ENCODE results near the gene TPCN2.
A peak's percentile ranks its signal among the peaks of the same experiment; 100 is the strongest.

Gene TPCN2

DNA sequence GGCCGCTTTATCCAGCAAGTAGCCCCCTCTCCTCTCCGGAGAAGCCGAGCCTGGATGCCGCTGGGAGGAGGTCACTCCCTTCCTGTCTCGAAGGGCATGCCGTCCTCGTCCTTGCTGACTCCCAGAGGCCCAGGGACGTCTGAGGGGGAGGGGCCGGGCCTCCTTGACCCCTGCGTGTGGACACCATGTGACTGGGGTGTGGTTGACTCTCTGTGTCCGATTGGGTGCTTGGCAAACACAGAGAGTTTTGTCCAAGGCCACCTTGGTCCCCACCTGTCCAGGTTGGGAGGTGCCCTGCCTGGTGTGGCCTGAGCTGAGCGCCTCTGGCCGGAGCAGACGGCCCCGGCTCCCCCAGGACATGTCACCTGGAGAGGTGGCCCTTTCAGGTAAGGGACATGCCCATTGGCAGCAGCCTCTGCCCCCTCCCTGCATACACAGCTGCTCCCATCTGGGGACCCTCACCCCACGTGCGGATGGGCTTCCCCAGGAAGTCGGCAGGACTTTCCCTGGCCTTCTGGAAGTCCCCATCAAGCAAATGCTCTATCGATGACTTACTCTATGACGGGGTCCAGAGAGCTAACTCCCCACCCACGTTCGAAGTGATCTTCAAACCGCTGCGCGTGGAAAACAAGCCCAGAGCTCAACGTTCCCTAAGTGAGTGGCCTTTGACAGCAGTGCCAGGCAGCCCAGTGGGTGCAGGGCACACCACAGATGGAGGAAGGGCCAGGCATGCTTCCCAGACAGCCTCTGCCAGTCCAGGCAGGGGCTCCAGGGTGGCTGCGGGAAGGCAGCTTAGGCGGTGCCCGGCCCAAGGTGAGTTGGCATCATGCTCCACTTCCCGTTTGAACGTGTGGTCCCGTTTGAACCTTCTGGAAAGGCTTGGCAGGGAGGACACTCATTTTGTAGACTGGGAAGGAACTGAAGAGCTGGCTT, 106.8 kb downstream of the TPCN2 start, which contains the start of gene SMIM38:
TSS of gene SMIM38 (plus strand) at position 634 of the 933 bp plus-strand sequence. CDS start 1,912 bp downstream, outside the sequence.
- no peak for DNase-seq

DNA sequence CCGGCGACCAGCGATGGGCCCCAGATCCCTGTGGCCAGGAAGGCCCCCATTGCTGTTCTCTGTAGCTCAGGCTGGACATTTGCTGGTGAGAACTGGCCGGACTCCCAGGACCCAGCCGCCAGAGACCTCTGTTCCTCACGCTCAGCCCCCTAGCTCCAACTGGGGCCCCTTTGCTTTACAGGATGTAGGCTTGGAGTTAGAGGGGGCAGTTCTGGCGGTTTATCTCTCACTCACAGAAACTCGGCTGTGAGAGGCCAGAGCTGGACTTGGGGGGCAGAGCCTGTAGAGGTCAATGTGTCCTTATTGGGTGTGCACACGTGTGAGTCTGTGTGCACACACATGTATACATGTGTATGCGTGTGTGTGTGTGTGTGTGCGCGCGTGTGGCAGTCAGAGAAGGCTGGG, 107.5 kb downstream of the TPCN2 start:
- DNase-seq: no peak

DNA sequence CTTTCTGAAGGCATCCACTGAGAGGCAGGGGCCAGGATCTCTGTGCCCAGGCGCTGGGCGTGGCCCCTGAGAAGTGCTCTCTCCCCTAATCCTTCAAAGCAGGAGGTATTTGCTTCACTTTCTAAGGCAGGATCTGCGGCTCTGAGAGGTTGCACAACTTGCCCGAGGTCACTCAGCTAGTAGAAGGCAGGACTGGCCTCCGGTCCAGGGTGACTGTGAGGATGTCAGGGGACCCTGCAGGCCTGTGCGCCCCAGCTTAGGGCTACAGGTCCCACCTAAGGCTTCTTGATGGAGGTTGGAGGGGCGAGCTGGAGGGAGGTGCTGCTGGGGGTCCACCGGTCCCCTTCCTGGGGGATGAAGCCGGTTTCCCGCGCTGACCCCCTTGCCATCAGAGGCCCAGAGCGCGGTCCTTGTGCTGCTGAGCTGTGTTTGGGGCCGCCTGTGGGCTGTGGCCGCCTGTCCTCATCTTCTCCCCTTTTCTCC, 108.0 kb downstream of the TPCN2 start:
- no peak for DNase-seq

GRCh38 chr11:69157156-69157821, 108.6 kb downstream of the TPCN2 start:
- DNase-seq: no peak

DNA sequence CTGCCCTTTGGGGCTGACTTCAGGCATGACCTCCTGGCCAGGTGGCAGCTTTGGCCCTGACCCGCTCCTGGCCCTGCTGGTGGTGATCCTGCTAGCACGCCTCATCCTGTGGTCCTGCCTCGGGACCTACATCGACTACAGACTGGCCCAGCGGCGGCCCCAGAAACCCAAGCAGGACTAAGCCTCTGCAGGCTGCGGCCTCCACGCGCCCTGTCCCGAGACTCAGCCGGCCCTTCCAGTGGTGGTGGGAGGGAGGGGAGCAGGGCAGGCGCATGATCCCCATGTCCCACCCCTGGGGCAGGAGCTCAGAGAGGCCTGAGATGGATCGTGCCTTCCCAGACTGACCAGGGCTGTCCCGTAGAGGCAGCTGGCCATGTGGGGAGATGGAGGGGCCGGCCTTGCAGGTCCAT, 109.1 kb downstream of the TPCN2 start:
- no peak for DNase-seq

DNA sequence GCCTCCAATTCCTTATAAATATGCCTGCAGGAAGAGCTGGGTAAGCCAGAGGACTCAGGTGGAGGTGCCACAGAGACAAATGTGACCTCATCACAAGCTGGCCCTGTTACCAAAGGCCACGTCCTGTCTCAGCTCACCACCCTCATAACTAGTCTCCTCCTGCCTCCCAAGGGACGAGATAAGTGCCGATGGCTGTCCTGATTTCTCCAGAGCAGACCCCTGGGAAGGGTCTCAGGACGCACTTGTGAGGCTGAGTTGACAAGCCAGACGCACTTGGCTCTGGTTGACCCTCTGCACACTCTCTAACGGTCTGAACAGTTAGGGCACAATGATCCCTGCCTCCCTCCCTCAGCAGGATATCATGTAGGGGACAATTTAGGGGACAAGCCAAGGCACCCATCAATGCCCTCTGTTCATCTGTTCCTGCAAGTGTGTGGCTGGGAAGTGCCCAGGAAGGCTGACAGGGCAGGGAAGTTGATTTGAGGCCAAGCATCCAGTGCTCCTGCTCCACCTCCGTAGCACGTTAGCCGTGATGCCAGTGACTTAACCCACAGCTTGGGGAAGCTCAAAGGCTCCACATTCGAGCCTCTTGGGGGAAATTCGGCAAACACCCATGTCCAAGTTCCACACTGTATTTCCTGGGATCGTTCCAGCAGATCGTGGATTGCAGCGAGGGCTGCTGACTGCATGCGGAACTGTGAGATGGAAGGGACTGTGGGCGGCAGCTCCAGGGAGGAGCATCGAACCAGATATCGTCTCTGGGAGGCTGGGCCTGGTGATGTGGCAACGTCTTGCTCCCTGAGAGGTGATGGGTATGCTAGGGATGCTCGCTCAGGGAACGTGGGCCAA, 109.8 kb downstream of the TPCN2 start:
- DNase-seq: no peak

GRCh38 chr11:69159150-69159852, 110.6 kb downstream of the TPCN2 start:
- DNase-seq: no peak

DNA sequence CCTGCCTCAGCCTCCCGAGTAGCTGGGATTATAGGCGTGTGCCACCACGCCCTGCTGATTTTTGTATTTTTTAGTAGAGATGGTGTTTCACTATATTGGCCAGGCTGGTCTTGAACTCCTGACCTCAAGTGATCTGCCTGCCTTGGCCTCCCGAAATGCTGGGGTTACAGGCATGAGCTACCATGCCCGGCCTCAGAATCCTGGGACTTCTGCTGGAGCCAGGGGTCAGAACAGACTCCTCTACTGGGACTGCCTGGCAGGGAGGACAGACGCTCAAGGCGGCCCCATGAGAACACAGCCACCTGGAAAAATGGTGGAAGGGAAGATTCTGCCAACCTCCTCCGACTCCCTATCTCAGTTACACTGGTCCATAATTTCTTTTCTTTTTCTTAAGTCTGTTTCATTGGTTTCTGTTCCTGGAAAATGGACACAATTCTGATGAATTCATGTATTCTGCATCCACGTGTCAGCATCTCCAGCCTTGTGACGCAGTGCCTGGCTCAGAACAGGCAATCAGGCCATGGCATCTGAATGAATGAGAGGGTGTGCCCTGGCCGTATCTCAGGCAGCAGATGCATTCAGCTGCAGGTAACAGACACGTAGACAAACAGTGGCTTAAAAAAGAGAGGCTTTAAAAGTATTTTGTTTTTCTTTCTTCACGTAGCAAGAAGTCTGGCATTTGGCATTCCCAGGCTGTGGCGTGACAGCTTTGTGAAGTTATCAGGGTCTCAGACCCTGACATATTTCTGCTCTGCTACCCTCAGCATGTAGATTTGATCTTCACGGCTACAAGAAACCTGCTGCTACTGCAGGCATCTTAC, 111.8 kb downstream of the TPCN2 start:
- no peak for DNase-seq

- no peak for DNase-seq
Observed at GRCh38 chr11:69161117-69161407, 112.3 kb downstream of the TPCN2 start.

DNA sequence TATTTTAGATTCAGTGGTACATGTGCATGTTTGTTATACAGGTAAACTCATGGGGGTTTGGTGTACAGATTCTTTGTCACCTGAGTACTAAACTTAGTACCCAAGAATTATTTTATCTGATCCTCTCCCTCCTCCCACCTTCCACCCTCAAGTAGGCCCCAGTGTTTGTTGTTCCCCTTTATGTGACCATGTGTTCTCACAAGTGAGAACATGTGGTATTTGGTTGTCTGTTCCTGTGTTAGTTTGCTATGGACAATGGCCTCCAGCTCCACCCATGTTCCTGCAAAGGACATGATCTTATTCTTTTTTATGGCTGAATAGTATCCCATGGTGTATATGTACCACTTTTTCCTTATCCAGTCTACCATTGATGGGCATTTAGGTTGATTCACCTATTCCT, 113.8 kb downstream of the TPCN2 start:
- no peak for DNase-seq

- DNase-seq: no peak
Observed at GRCh38 chr11:69163842-69164241, 115.1 kb downstream of the TPCN2 start.

DNA sequence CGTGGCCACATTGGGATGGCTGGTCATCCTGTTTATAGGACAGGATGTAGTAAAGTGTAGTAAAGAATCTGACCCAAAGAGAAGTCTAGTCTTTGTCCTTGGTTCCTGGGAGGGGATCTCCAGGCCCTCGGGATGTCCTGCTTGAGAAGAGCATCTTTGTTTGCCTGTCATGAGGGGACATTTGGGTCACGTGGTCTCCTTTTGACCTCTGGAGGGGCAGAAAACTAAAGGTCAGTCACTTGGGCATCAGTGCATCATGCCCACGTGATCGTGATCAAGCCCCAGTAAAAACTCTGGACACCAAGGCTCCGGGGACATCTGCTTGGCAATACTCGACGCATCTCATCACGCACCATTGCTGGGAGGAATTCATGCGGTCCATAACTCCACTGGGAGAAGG, 116.1 kb downstream of the TPCN2 start:
- no peak for DNase-seq

DNA sequence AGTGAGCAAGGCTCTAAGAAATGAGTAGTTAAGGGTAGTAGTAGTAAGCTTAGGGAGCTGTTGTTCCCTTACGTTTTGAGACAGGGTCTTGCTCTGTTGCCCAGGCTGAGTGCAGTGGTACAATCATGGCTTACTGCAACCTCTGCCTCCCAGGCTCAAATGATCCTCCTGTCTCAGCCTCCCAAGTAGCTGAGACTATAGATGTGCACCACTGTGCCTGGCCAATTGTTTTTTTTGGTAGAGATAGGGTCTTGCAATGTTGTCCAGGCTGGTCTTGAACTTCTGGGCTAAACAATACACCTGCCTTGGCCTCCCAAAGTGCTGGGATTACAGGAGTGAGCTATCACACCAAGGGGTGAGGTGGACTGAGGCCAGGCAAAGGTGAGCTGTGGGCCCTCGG, 117.0 kb downstream of the TPCN2 start:
- DNase-seq: no peak

- peak; percentile 81 for DNase-seq
Observed at GRCh38 chr11:69166218-69167115, 117.7 kb downstream of the TPCN2 start.

DNA sequence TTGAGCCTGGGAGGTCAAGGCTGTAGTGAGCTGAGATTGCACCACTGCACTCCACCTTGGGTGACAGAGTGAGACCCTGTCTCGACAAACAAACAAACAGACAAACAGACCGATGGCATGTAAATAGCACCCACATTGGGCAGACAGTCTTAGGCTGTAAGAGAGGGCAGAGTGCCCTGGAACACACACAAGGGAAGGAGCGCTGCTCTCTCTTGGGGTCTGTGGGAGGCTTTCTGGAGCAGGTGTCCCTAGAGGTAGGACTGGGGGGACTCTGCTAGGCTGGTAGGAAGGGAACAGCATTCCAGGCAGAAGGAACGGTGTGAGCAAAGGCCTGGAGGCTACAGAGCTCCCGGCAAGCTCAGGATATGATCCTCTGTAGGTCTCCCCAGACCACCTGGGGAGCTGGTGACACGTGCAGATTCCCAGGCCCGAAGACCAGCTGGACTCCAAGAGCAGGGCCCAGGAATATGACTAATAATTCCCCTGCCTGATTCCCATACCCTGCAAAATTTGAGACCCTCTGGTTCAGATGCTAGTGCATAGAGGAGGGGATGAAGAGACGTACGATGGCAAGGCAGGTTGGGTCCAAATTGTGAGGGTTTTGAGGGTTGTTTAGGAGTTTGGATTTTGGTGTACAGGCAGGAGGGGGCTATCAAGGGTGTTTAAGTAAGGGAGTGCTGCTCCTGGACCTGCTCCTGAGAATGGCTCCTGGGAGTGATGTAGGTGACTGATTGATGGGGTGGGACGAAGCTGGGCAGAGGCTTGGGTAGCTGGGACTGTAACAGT, 118.6 kb downstream of the TPCN2 start:
- no peak for DNase-seq

DNA sequence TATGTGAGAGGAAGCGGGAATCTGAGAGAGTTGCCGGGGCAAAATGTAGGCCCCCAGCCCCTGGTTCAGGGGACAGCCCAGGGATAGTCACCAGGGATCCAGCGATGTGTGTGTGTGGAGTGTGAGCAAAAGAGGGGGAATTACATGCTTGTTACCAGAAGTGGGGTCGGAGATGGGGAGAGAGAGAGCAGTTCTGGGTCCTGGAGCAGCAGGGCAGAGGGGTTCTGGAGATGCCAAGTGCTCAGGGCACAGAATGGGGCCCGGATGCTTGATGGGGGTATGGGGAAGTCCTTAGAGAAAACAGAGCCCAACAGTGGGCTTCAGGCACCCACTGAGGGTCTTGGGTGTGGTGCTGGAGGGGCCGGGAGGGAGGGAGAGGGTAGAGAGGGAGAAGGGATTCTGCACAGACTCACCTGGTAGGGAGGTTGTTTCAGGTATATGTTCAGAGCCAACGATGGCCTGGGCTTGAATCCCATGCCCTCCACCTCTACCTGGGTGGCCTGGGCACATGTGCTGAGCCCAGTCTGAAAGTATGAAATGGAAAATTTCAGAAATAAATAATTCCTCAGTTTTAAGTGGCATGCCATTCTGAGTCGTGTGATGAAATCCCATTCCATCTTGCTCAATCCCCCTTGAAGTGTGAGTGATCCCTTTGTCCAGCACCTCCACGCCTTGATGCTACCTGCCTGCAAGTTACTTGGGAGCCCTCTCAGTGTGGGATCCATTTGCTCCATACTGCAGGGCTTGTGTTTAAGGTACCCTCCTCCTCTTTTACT, 119.4 kb downstream of the TPCN2 start:
- DNase-seq: no peak

DNA sequence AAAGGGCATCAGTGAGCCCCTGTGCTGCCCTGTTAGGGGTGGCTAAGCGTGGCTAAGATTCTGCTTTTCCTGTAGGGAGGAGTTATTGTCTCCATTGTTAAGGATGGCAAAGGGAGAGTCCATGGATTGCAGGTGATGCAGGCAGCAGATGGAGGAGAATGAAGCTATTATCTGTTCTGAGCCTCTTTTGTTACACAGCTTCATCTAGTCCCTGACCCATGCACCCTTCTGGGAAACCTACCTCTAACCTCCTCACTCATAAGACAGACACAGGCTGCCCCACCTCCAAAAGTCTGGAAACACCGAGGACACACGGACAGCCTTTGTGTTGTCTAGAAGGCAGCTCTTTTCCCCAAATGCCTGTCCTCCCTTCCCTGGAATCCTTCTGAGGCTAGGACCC, 120.7 kb downstream of the TPCN2 start:
- DNase-seq: no peak

- peak; percentile 1 for DNase-seq
Observed at GRCh38 chr11:69170704-69171103, 122.0 kb downstream of the TPCN2 start.
